Endothelial cell of umbilical vein (primary cell): ENCODE measurements around the gene DDAH2.

ENCODE experiments used
- CTCF ChIP-seq, 2 donors: IDR thresholded peaks; 1 replicate in 1 of 2; 2 replicates in 1 of 2; pipeline ENCODE4 v1.5.1; 2011; ENCODE audit warnings: low read length in 2 of 2, mild to moderate bottlenecking in 2 of 2, moderate library complexity in 2 of 2, control low read depth in 1 of 2, inconsistent platforms in 1 of 2, low read depth in 1 of 2; ENCODE audit not compliant: insufficient read depth in 1 of 2; ENCODE audit errors: extremely low read depth in 1 of 2
- EZH2 ChIP-seq: IDR thresholded peaks from 2 replicates; pipeline ENCODE4 v1.6.1; 2012; ENCODE audit warnings: borderline replicate concordance, low read depth, mild to moderate bottlenecking, moderate library complexity, low read length, inconsistent platforms; ENCODE audit not compliant: severe bottlenecking
- MAX ChIP-seq: IDR thresholded peaks from 2 replicates; pipeline ENCODE4 v1.6.1; 2011; ENCODE audit not compliant: insufficient read depth, insufficient read length
- POLR2A ChIP-seq: IDR thresholded peaks from 2 replicates; pipeline ENCODE4 v1.6.1; 2012; ENCODE audit warnings: low read depth, mild to moderate bottlenecking, control low read depth, low read length
- POLR2AphosphoS5 ChIP-seq: IDR thresholded peaks from 2 replicates; pipeline ENCODE4 v1.6.1; 2012; ENCODE audit warnings: low read depth, mild to moderate bottlenecking, control low read depth, low read length, moderate library complexity; ENCODE audit not compliant: insufficient read depth

GRCh38 chr6:31687860-31688693 lies 41.0 kb downstream of the DDAH2 start:
- TF ChIP-seq CTCF (IDR thresholded peaks at IDR 0.05; ENCODE audit: extremely low read depth in 1 of 2, insufficient read depth in 1 of 2, low read depth in 1 of 2, low read length in 2 of 2) (no peak), POLR2A (no peak), EZH2 (no peak), MAX (no peak), POLR2AphosphoS5 (no peak)
